Epithelial cell of proximal tubule (primary cell): Measurements from ENCODE around the gene BBLN. TPM values are rescaled to one million over a fixed set of nuclear protein-coding genes. Genes with fewer than 3 reads are reported as not detected.

Experiments used
- DNase-seq: peaks from one replicate; pipeline ENCODE4 v3.0.0-alpha.2; 2011; ENCODE audit warnings: low read depth
- H3K4me3 ChIP-seq: 2 replicates; pipeline ENCODE4 v1.5.1; 2011; ENCODE audit warnings: low read depth, mild to moderate bottlenecking, low read length
- total RNA-seq: library from RNA; depleted of rRNA; stranded (reverse); fragments of >200 nt; gene quantifications from 2 replicates; pipeline ENCODE4 v1.2.3, GENCODE V29; 2015
- TF ChIP-seq, protein P1 (sequence below): conservative IDR thresholded peaks from 2 replicates; pipeline ENCODE4 v1.5.1; 2012; ENCODE audit warnings: low read depth, mild to moderate bottlenecking, low read length

BBLN gene
- total RNA-seq, 1 donor from 2014 or later: 269 TPM

DNA sequence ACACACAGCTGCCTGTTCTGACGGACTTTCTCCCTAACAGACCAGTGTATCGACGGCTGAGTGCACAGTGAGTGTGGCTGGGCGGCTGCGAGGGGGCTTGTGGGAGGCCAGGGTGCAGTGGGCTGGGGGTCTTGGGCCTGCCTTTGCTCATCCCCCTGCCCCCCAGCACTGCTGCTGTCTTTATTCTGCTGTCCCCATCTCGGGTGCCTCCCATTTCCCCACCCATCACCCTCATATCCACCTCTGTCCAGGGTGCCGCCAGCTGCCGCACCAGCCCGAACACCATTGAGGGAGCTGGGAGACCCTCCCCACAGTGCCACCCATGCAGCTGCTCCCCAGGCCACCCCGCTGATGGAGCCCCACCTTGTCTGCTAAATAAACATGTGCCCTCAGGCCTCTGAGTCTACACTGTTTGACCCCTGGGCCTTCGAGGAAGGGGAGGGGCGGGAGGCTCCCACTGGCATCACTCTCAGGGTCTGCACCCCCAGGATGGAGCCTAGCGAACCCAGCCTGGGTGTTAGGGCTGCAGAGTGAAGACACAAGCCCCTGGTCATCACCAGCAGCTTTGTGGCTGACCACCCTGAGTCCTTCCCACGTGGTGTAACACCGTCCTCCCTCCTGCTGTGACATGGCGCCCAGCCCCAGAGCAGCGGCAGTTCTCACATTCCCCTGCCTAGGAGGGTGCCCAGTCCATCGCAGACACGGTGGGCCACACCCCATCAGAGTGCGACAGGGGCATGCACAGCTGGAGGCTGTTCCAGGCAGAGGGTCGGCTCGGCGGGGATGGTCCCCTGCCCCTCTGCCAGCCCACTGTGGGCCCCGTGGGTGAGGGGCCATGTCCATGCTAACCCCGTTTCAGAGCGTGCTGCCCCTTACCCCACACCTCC, 6.8 kb upstream of the BBLN start:
- no peak overlapping the region for H3K4me3 ChIP-seq
- TF ChIP-seq, protein P1, sequence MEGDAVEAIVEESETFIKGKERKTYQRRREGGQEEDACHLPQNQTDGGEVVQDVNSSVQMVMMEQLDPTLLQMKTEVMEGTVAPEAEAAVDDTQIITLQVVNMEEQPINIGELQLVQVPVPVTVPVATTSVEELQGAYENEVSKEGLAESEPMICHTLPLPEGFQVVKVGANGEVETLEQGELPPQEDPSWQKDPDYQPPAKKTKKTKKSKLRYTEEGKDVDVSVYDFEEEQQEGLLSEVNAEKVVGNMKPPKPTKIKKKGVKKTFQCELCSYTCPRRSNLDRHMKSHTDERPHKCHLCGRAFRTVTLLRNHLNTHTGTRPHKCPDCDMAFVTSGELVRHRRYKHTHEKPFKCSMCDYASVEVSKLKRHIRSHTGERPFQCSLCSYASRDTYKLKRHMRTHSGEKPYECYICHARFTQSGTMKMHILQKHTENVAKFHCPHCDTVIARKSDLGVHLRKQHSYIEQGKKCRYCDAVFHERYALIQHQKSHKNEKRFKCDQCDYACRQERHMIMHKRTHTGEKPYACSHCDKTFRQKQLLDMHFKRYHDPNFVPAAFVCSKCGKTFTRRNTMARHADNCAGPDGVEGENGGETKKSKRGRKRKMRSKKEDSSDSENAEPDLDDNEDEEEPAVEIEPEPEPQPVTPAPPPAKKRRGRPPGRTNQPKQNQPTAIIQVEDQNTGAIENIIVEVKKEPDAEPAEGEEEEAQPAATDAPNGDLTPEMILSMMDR: no peak
- DNase-seq: no peak

DNA sequence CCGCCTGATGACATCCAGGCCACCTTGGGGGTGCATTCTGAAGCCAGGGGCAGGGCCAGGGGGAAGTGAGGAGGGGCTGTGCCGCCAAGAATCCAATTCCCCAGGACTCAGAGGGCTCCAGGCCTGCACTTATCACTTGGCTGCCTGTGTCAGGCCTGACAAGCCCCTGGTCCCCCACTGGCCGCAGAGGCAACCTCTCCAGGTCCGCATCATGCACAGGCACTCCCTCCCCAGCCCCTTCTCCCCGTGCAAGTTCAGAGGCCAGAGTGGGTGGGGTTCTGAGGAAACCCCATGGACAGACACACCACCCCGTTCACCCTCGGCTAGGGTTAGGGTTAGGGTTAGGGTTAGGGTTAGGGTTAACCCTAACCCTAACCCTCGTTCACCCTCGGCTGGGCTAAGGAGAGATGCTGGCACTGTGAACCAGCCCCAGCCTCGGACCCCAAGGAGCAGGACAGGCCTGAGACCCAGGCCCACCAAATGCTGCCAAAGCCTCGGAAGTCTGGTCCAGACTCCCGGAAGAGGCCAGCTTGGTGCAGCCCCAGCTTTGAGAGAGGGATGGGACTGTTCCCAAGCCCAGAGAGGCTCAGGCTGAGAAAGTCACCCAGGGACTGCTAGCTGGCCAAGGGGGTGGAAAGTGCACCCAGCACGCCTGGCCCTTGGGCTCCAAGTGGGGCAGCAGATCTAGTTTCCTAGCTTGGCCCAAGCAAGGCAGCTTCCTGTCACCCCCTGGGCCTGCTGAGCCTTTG, 5.9 kb upstream of the BBLN start:
- H3K4me3 ChIP-seq: no peak overlapping the region
- DNase-seq: no peak
- TF ChIP-seq, protein P1: no peak

DNA sequence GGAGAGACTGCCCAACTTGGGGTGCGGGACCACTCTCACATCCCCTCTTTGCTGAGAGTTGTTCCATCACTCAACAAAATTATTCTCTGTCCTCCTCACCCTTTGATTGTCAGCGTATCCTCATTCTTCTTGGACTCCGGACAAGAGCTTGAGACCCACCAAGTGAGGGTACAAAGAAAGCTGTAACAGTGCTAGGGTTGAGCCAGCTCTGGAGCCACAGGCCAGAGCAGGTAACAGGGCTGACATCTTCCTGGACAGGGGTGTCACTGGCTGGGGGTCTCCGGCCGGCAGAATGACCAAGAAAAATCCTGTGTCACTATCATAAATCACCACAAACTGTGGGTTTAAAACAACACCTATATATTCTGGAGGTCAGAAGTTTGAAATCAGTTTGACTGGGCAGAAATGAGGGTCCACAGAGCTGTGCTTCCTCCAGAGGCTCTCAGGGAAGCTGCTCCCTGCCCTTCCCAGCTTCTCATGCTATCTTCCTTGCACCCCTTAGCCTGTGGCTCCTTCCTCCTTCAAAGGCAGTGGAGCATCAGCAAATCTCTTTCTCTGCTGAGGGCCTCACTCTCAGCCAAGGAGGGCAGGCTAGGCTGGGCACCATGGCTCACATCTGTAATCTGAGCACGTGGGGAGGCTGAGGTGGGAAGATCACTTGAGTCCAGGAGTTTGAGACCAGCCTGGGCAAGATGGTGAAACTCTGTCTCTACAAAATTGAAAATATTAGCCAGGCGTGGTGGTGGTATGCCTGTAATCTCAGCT, 4.1 kb upstream of the BBLN start:
- no peak overlapping the region for H3K4me3 ChIP-seq
- TF ChIP-seq, protein P1: no peak
- DNase-seq: no peak

DNA sequence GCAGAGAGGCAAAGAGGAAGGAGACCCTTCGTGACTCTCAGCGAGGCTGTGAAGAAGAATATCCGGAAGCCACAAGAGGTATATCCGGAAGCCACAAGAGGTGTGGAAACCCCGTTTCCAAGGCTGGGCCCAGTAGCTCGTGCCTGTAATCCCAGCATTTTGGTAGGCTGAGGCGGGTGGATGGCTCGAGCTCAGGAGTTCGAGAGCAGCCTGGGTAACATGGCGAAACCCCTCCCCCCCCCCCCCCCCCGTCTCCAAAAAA, 612 bp upstream of the BBLN start:
- DNase-seq: no peak
- TF ChIP-seq, protein P1: no peak
- H3K4me3 ChIP-seq: peak overlapping the region; percentile 59

DNA sequence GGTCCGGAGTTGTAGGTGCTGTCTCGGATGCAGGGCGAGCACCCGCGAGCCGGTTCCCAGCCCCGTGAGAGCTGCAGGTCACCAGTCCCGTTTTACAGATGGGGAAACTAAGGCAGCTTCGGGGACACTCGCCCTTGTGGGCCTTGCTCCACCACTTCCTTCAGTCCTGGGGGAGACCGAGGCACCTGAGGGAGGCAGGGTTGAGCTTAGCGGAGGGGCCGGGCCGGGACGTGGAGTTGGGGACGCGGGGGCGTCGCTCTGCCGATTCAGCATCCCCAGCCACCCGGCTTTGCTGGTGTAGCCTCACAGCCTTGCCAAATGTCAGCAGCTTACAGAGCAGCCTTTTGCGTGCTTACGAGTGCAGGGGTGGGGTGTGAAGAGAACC, 530 bp downstream of the BBLN start:
- no peak for DNase-seq
- TF ChIP-seq, protein P1: no peak
- peak overlapping the region; percentile 82 for H3K4me3 ChIP-seq

DNA sequence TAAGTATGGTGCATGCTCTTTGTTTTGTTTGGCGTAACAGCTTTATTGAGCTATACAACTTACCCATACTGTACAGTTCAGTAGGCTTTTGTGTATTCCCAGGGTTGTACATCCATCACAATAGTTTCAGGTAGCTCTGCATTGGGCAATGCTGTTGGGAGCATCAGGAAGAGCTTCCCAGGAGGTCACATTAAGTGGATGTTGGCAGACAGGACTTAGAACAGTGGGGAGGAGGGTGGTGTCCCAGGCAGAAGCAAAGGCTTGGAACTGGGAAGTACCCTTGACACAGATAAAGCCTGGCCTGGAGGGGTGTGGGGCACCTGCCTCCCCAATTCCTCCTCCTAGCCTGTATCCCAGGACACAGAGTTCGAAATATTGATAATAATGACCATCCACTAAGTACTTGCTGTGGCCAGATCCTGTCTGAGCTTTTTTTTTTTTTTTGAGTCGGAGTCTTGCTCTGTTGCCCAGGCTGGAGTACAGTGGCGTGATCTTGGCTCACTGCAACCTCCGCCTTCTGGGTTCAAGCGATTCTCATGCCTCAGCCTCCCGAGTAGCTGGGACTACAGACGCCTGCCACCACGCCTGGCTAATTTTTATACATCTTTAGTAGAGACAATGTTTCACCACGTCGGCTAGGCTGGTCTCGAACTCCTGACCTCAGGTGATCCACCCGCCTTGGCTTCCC, 1.3 kb downstream of the BBLN start:
- no peak for DNase-seq
- TF ChIP-seq, protein P1: no peak
- peak overlapping the region; percentile 82 for H3K4me3 ChIP-seq
